Left hindlimb (tissue), 1 donor: ENCODE measurements around the gene TSNAXIP1.
"Not testable (repeated sequence)": the region's sequence is repeated elsewhere in the genome, so short reads cannot be mapped to it uniquely, and the experiment has no call there.

Experiments
- DNase-seq: peaks from one replicate; pipeline ENCODE4 v3.0.0-alpha.2; 2018

The TSNAXIP1 gene

DNA sequence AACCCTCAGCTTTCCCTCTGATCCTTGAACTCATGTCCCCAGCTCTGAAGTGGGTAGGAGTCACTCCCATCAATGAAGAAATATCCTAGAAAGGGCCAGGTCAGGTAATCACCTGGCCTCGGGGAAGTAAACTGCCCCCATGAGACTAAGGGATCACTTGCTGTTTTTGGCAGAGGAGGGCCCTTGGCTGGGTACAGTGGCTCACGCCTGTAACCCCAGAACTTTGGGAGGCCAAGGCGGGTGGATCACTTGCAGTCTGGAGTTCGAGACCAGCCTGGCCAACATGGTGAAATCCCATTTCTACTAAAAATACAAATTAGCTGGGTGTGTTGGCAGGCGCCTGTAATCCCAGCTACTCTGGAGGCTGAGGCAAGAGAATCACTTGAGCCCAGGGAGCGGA, 57.4 kb downstream of the TSNAXIP1 start:
- DNase-seq, result not testable (repeated sequence)

DNA sequence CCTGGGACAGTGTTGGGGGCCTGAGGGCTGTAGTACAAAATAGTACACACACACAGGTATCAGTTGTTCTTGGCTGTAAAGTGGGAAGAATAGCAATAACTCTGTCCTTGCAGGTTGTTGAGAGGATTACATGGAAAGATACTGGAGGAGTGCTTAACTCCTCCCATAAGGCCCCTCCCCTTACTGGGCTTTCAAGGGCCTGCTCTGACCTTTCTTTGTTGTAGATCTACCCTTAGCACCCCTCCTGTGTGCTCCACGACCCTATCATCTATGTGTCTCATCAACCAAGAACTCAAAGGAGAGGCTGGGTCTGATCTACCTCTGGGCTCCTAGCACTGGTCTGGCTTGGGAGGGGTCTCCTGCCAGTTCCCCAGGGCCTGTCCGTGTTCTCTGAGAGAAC, 57.9 kb downstream of the TSNAXIP1 start:
- DNase-seq, result no peak

- DNase-seq, result no peak
These were observed 58.6 kb downstream of the TSNAXIP1 start for GRCh38 chr16:67865318-67865717.

DNA sequence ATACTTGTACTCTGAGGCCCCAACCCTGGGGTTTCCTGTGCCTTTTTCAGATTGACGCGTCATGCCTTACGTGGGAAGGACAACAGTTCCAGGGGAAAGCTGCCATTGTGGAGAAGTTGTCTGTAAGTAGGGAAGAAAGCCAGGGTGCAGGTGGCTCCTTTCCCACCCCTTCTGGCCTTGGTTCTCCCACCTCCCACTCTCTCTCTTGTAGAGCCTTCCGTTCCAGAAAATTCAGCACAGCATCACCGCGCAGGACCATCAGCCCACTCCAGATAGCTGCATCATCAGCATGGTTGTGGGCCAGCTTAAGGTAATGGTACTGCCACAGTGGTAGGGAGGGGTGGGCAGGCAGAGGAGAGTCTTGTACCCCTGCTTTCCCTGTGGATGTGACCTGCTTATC, 61.6 kb downstream of the TSNAXIP1 start:
- DNase-seq, result no peak

DNA sequence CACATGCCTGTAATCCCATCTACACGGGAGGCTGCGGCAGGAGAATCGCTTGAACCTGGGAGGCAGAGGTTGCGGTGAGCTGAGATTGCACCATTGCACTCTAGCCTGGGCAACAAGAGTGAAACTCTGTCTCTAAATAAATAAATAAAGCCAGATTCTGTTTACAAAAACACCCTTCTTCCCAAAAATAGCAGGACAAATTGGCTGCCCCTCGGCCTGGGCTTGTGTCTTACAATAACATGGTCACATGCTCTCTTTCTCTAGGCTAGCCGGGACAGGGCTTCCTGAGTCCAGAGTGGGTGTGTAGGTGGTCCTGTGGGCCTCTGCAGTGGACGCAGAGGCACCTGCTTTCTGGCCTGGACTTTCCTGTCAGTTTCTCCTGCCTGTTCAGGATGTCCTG, 63.0 kb downstream of the TSNAXIP1 start:
- no peak for DNase-seq

DNA sequence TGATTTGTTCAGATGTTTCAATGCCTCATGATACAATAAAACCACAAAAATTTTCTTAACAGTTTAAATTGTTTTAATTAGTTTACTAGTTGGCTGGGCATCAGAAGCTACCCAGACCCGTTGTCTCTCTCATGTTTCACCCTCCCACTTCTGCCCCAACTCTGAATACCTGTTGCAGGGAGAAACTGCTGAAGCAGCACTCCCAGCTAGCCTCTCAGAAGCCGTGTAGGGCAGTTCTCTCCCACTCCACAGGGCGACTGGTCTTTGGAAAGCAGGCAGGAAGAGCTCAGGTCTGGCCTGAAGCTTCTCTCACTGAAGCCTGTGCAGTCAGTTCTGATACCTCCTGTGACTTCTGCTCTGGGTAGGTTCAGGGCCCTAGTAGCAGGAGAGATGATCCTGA, 64.6 kb downstream of the TSNAXIP1 start:
- no peak for DNase-seq

GRCh38 chr16:67872131-67872630, 65.5 kb downstream of the TSNAXIP1 start:
- DNase-seq, result no peak

DNA sequence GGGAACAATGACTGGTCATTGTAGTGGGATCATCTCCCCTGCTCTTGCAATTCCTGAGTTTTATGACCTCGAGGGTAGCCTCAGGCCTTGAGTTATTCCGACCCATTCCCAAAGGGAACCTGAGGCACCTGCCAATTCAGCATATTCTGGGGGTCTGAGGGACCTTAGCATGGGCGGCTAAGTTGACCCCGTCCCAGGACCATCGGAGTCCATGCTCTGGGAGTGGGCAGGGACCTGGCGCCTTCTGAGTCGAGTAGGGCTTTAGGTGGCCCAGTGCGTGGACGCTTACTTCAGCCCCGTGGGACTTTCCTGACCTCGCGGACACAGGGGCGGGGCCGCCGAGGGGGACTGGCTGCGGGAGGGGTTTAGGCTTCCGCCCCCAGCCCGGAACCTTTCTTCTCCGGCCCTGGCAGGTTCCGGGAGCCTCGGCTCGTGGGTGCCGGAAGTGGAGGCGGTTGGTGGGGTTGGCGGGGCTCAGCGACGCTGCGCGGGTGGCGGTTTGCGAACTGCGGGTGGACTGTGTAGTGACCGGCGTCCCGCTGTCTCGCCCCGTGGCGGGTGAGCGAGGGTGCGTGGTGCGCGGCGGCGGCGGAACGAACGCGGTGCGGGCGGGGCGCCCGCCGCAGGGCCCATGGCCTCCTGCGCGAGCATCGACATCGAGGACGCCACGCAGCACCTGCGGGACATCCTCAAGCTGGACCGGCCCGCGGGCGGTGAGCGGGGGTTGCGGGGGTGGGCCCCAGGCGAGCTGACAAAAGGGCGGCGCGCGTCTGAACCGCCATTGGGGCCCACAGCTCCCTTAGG, 66.1 kb downstream of the TSNAXIP1 start, which contains the start of gene EDC4:
Gene EDC4, plus strand, starts transcription at position 422 of the 804 bp plus-strand sequence. Its CDS starts 210 bp downstream, at position 632.
- peak; percentile 85 for DNase-seq

- DNase-seq, result no peak
These were observed 67.0 kb downstream of the TSNAXIP1 start for GRCh38 chr16:67873435-67874370.

DNA sequence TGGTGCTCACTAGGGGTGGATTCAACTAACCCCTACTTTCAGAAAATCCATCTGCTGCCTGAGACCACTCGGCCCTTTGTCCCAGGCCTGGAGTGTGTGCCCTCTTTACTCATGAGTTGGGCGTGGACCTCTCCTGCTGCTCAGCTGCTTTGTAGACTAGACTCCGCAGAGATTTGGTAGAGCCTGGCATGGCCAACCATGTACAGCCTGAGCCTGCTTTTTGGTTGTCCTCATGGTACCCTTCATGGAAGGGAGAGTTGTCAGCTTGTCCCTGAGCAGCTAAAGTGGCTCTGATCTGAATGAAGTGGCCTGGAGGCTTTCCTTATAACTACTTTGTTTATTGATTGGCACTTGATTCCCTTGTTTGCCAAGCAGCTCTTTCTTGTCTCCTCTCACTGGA, 67.7 kb downstream of the TSNAXIP1 start:
- no peak for DNase-seq

- no peak for DNase-seq
These were observed 70.4 kb downstream of the TSNAXIP1 start for GRCh38 chr16:67877064-67877463.
